ENCODE results near the gene MZF1.
"Not testable (repeated sequence)": the region's sequence is repeated elsewhere in the genome, so short reads cannot be mapped to it uniquely, and the experiment has no call there.

Gene MZF1

GRCh38 chr19:58572818-58573657, at the start of gene MZF1:
Gene MZF1 (minus strand): TSS chr19:58573335. CDS start chr19:58571389, 1,946 bp downstream.
- DNase-seq (ENCODE audit: low read depth): peak; percentile 99

- DNase-seq (ENCODE audit: low read depth): not testable (repeated sequence)
Observed at GRCh38 chr19:58607213-58607612, 34.1 kb upstream of the MZF1 start.

GRCh38 chr19:58606251-58606896, 33.2 kb upstream of the MZF1 start:
- DNase-seq (ENCODE audit: low read depth): not testable (repeated sequence)

GRCh38 chr19:58586133-58586765, 13.1 kb upstream of the MZF1 start:
- DNase-seq (ENCODE audit: low read depth): no peak

GRCh38 chr19:58585442-58586132, 12.5 kb upstream of the MZF1 start:
- DNase-seq (ENCODE audit: low read depth): no peak

GRCh38 chr19:58584498-58585441, 11.6 kb upstream of the MZF1 start:
- DNase-seq (ENCODE audit: low read depth): no peak

GRCh38 chr19:58582985-58583384, 9.8 kb upstream of the MZF1 start:
- no peak for DNase-seq (ENCODE audit: low read depth)

- peak; percentile 81 for DNase-seq (ENCODE audit: low read depth)
Observed at GRCh38 chr19:58581227-58582141, 8.3 kb upstream of the MZF1 start.

GRCh38 chr19:58579473-58580142, 6.5 kb upstream of the MZF1 start:
- DNase-seq (ENCODE audit: low read depth): no peak

GRCh38 chr19:58578012-58578925, 5.1 kb upstream of the MZF1 start:
- DNase-seq (ENCODE audit: low read depth): no peak

- DNase-seq (ENCODE audit: low read depth): not testable (repeated sequence)
Observed at GRCh38 chr19:58577581-58577980, 4.4 kb upstream of the MZF1 start.

GRCh38 chr19:58575183-58576041, 2.3 kb upstream of the MZF1 start:
- peak; percentile 61 for DNase-seq (ENCODE audit: low read depth)

- DNase-seq (ENCODE audit: low read depth): no peak
Observed at GRCh38 chr19:58573658-58574164, 576 bp upstream of the MZF1 start.

- no peak for DNase-seq (ENCODE audit: low read depth)
Observed at GRCh38 chr19:58572026-58572817, 913 bp downstream of the MZF1 start.

- DNase-seq (ENCODE audit: low read depth): no peak
Observed at GRCh38 chr19:58571575-58571947, 1.6 kb downstream of the MZF1 start.

Measured in activated T-helper 1 cell treated with Interleukin-2 at 50 U/mL for 16 hours (primary cell).